HG03064 (cell line): ENCODE data around the gene S100A2.
"Not testable (repeated sequence)": the region's sequence is repeated elsewhere in the genome, so short reads cannot be mapped to it uniquely, and the experiment has no call there.

Source experiments
- ATAC-seq: cut with Tn5 transposase; IDR thresholded peaks from one replicate; pipeline ENCODE4 v1.9.1; 2021; ENCODE audit warnings: low read depth; ENCODE audit not compliant: unreplicated experiment

The S100A2 gene

DNA sequence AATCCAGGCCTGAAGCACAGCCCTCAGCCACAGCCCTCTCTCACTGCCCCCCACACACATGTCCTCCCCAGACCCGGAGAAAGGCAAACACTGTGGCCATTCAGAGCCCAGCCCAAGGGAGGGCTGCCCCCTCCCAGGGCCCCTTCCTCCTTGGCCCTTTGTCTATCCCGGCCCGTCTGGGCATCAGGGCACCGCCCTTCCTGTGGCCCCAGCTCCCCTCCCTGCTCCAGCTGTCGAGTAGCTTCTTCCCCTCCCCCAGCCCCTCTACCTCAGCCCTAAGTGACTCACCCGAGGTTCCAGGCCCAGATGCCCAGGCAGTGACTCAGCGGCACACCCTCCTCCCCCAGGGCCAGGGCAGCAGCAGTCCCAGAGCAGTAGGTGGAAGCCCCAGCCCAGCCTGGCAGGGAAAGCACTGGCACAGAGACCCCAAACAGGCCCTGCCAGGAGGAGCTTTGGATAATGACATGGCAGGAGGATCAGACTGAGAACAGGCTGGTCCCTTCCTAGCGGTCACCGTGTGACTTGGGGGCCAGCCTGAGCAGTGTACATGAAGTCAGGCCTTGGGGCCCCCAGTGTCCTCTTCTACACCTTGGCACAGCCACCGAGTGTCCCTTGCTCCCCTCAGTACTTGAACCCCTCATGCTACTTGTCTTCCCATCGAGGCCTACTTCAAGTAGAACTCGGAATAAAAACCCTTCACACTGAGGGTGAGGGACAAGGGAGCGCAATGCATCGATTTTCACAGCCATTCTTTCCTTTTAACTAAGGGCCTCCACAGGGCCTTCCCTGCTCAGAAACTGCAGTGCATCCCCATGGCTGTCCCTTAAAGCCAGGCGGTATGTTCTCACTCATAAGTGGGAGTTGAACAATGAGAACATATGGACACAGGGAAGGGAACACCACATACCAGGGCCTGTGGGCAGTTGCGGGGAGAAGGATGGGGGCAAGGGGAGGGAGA is 1.0 kb upstream of the S100A2 start:
- ATAC-seq = no peak

DNA sequence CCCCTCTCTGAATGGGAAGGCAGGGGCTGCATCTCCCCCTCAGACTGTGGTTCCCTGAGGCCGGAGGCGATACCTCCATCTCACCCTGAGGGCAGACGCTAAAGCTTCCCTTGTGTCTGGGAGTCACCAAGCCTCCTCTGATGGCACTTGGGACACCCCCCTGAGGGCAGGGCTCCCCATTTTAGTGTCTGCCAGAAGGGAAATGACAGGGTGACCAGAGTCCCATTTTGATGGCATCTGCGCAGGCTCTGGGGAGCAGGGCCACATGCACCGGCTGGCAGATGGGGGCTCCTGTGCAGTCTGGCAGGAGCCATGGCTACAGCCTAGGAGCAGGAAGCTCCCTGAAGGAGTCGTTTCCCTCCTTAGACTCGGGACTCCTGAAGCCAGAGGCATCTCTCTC is 1.7 kb downstream of the S100A2 start:
- no peak for ATAC-seq

DNA sequence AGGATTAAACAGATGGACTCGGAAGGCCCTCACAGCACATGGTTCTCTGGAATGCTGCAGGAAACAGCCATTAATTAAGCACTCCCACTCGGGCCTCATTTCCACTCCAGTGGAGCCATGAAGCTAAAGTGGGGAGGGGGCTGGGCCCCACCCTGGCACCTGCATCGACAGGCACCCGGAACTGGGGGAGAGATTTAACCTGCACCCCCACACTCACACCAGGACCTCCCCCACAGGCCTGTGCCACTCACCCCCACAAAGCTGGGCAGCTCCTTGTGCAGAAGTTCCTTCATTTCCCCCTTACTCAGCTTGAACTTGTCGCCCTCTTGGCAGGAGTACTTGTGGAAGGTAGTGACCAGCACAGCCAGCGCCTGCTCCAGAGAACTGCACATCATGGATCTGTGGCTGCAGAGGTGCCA is 2.2 kb downstream of the S100A2 start:
- ATAC-seq = no peak

- not testable (repeated sequence) for ATAC-seq
Observed at GRCh38 chr1:153562021-153562420, 3.6 kb downstream of the S100A2 start.

GRCh38 chr1:153561466-153561985 is 4.1 kb downstream of the S100A2 start:
- no peak for ATAC-seq

DNA sequence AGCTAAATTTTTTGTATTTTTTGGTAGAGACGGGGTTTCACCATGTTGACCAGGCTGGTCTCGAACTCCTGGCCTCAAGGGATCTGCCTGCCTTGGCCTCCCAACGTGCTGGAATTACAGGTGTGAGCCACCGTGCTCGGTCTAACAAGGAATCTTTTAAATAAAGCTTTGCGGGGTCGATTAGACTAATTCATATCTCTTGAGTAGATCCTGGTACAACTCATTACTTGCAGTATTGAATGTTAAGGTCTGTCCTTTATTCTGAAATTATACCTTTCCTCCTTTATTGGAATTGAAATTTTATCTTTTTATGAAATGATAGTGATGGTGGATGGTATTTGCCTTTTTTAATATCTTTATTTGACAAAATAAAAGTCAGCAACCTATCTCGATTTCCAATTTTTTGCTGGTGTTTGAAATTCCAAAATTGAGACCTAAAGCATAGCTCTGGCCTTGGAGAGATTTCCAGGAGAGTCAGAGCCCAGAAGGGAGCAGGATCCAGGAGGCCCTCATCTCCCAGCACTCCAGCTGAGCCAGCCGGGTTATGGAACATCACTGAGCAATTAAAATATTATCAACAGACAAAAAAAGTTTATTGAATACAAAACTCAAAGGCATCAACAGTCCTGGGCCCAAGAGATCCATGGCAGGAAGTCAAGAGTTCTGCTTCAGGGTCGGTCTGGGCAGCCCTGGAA is 4.7 kb downstream of the S100A2 start:
- no peak for ATAC-seq

GRCh38 chr1:153560241-153560640 is 5.4 kb downstream of the S100A2 start:
- no peak for ATAC-seq

DNA sequence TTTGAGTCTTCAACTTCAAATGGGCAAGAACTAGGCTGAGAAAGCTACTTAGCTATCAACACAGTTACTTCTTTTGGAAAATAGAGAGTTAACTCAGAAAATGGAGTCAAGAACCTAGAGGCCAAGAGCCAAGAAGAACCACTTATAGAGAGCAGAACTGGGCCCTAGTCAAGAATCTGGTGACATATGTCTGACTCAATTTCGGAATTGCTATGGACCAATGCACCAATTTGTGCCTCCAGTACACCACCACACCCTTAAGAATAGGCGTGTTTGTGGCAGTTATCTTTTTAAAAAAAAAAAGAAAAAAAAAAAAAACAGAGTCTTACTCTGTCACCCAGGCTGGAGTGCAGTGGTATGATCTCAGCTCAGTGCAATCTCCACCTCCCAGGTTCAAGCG is 7.8 kb downstream of the S100A2 start:
- ATAC-seq = no peak

GRCh38 chr1:153556348-153556747 is 9.3 kb downstream of the S100A2 start:
- ATAC-seq = no peak

DNA sequence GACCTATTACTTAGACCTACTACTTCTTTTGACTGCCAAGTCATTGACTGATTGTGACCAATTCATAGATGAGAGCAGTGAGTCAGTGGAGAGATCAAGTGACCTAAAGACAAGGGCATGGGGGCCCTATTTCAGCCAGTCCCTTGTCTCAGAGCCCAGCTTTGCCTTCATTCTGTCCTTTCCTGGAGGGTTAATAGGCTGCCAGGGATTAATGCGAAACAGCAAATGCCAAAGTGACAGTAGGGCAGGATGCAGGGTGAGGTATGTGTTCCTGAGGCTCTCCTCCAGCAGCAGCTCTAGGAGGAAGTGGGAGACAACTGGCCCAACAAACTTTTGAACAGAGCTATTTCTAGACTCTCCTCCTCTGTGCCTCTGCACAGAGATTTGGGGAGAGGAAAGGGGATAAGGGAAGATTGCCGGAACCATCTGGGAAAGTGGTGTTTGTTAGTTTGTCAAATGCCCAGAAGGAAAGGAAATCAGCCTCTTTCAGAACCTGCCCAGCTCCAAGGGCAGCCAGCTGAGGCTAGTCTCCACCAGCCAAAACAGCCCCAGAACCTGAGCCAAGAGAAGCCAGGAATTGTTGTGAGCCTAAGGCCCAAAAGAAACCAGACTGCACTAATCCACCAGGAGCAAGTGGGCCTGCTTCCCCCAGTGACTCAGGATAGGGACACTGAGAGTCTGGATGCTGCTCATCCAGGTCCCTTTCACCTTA is 11.7 kb downstream of the S100A2 start:
- ATAC-seq = no peak

GRCh38 chr1:153553096-153553495 is 12.5 kb downstream of the S100A2 start:
- no peak for ATAC-seq

GRCh38 chr1:153552335-153552734 is 13.3 kb downstream of the S100A2 start:
- ATAC-seq = no peak

DNA sequence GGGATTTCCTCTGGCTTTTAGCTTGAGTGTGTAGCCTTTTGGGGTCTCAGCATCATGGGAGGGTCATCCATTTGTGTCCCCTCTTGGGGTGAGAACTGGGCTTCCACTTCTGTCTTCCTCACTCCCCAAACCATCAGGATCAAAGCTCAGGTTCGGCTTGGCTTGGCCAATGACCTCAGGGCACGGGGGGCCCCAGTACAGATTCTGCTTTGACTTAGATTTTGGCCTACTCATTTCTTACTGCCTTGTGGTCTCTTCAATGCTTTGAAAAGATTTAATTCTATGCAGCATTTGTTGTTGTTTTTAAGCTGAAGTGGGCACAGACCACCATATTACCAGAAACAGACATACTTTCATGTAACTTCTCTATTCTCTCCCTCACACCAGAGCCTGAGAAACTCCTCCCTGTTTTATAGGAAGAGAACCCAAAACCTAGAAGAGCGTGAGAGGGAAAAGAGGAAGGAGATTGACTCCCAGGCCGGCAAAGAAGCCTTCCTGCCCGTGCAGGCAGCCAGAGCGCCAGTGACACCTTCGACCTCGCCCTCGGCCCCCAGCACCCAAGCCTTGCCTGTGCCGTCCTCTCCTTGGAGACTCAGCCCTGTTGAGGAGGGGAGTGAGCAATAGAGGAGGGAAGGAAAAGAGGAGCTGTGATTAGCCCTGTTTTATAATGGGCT is 14.7 kb downstream of the S100A2 start:
- no peak for ATAC-seq

DNA sequence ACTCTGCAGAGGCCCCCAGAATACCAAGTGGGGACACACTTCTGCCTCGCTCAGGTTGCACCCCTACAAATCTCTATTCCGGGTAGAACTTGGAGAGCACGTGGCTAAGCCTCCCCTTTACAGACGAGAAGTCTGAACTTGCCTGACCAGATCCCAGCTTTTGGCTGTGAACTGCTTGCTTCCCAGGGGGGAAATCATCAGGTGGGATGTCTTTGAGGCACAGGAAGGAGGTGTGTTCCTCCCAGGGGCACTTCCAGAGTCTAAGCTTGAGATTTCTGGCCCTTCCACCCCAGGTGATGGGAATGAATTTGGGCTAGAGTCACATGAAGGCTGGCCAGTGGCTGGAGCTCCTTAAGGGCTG is 15.3 kb downstream of the S100A2 start:
- no peak for ATAC-seq

DNA sequence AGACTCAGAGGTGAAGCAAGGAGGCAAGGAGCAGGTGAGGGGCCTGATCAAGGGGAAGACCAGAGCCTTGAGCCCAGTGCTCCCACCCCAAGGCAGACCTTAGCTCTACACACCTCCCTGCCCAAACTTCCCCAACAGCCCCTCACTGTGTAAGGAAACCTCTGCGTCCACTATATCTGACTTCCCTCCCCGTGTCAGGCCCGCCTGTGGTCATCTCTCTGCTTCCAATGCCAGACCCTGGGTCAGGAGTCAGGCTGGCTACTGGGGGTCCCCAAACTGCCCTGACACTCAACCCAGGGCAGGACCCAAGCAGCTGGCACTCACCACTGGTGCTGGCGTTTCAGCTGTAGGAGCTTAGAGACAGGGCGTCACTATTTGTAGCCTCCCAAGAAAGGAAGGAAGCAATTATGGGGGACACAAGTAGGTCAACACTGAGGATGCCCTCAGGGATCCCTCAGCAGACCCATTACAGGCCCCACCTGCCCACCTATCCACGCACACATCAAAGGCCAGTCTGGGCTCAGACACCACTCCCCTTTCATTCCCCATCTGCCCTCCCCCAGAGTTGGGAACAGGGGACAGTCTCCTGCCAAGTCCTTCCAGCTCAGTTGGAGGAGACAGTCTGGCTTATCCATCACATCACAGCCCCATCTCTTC is 15.8 kb downstream of the S100A2 start:
- no peak for ATAC-seq

GRCh38 chr1:153548722-153549688 is 16.6 kb downstream of the S100A2 start, which contains the start of gene S100A3:
S100A3 (minus strand) TSS chr1:153549258; CDS start chr1:153548485, 773 bp downstream.
- no peak for ATAC-seq

DNA sequence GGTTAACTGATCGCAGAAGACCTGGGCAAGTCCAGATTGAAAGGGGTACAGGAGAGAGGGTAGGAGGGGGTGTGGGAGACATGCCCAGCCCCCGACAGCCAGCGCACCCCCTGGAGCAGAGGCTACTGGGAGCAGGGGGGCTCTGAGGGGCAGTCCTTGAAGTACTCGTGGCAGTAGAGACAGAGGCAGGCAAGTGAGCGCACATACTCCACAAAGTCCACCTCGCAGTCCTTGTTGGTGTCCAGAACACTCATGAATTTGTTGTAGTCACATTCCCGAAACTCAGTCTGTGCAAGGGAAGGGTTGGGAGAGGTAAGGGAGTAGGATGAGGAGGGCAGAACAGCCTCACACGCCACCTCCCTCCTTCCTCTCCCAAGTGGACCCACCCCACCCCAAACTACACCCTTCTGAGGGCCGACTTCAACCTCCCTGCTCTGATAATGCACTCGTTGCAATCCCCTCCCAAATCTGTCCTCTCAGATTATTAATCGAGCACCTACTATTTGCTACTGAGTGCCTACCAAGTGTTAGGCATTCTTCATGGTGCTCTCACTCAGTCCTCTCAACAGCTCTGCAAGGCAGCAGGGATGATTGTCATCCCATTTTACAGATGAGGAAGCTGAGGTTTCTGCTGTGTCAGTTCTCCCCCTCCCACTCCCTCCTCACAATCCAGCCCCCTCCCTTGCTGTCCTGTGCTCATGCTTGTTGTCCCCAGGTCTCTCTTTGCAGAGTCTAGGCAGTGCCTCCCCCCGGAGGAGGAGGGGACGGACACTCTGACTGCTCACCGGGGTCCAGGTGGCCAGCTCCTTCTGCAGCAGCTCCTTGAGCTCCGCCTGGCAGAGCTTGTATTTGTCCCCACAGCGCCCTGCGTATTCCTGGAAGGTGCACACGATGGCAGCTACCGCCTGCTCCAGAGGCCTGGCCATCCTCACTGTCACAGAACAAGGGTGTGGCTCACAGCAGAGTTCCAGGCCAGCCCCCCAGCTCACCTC is 17.8 kb downstream of the S100A2 start:
- ATAC-seq = no peak
